HS-5 (cell line): Measurements from ENCODE around the gene ERVFRD-1.
"Not testable (repeated sequence)": the region's sequence is repeated elsewhere in the genome, so short reads cannot be mapped to it uniquely, and the experiment has no call there.

ENCODE experiments used
- DNase-seq: peaks from one replicate; pipeline ENCODE4 v3.0.0-alpha.2; 2012; ENCODE audit warnings: low read depth

The ERVFRD-1 gene

GRCh38 chr6:11087141-11087812, 24.2 kb downstream of the ERVFRD-1 start:
- DNase-seq, result not testable (repeated sequence)

- no peak for DNase-seq
These were observed 25.6 kb downstream of the ERVFRD-1 start for GRCh38 chr6:11085758-11086435.

- DNase-seq, result no peak
These were observed 27.6 kb downstream of the ERVFRD-1 start for GRCh38 chr6:11083956-11084355.

GRCh38 chr6:11083491-11083890, 28.0 kb downstream of the ERVFRD-1 start:
- peak; percentile 60 for DNase-seq

- DNase-seq, result no peak
These were observed 31.2 kb downstream of the ERVFRD-1 start for GRCh38 chr6:11080296-11080695.

- no peak for DNase-seq
These were observed 33.3 kb downstream of the ERVFRD-1 start for GRCh38 chr6:11078266-11078665.

GRCh38 chr6:11076540-11076939, 35.0 kb downstream of the ERVFRD-1 start:
- no peak for DNase-seq

GRCh38 chr6:11072101-11072500, 39.4 kb downstream of the ERVFRD-1 start:
- DNase-seq, result no peak

GRCh38 chr6:11069760-11070159, 41.8 kb downstream of the ERVFRD-1 start:
- no peak for DNase-seq

- no peak for DNase-seq
These were observed 44.2 kb downstream of the ERVFRD-1 start for GRCh38 chr6:11067348-11067747.

- no peak for DNase-seq
These were observed 44.8 kb downstream of the ERVFRD-1 start for GRCh38 chr6:11066505-11067347.

- DNase-seq, result no peak
These were observed 45.9 kb downstream of the ERVFRD-1 start for GRCh38 chr6:11065436-11066202.

GRCh38 chr6:11064836-11065235, 46.7 kb downstream of the ERVFRD-1 start:
- no peak for DNase-seq

GRCh38 chr6:11062715-11063114, 48.8 kb downstream of the ERVFRD-1 start:
- no peak for DNase-seq

- DNase-seq, result no peak
These were observed 49.4 kb downstream of the ERVFRD-1 start for GRCh38 chr6:11062083-11062482.

GRCh38 chr6:11058406-11058805, 53.1 kb downstream of the ERVFRD-1 start:
- no peak for DNase-seq

GRCh38 chr6:11056871-11057270, 54.7 kb downstream of the ERVFRD-1 start:
- no peak for DNase-seq

- no peak for DNase-seq
These were observed 56.3 kb downstream of the ERVFRD-1 start for GRCh38 chr6:11055127-11055627.

- no peak for DNase-seq
These were observed 56.8 kb downstream of the ERVFRD-1 start for GRCh38 chr6:11054722-11055121.

- no peak for DNase-seq
These were observed 58.2 kb downstream of the ERVFRD-1 start for GRCh38 chr6:11053307-11053706.
